Stimulated activated effector memory CD8-positive, alpha-beta T cell treated with anti-CD3 and anti-CD28 coated beads, Interleukin-12 subunit alpha, Interleukin-12 subunit beta, amount 100 ng/mL, for 72 hours (primary cell): ENCODE results near the gene ZBTB18.

Experiments
- ATAC-seq: fragments of 150-1000 bp; cut with Tn5 transposase; 2 replicates; pipeline ENCODE4 v1.10.0; 2021
- DNase-seq, 2 donors: peaks; one replicate each; pipeline ENCODE4 v3.0.0; 2021 to 2022; ENCODE audit warnings: low spot score in 2 of 2
- H3K27ac Mint-ChIP-seq: one replicate; pipeline ENCODE4 v1.8.0; 2022; ENCODE audit warnings: mild to moderate bottlenecking, mixed read lengths
- H3K36me3 Mint-ChIP-seq: one replicate; pipeline ENCODE4 v1.8.0; 2022; ENCODE audit warnings: mild to moderate bottlenecking, mixed read lengths
- H3K4me1 Mint-ChIP-seq: one replicate; pipeline ENCODE4 v1.8.0; 2022; ENCODE audit warnings: mixed read lengths
- H3K4me3 Mint-ChIP-seq: one replicate; pipeline ENCODE4 v1.8.0; 2022; ENCODE audit warnings: mild to moderate bottlenecking, mixed read lengths
- H3K9me3 Mint-ChIP-seq: one replicate; pipeline ENCODE4 v1.8.0; 2022; ENCODE audit warnings: mixed read lengths

ZBTB18 gene

GRCh38 chr1:244087611-244088010, 36.5 kb downstream of the ZBTB18 start:
- Mint-ChIP-seq H3K4me1 (no peaks in the 10 kb centered on the region), H3K36me3 (no peaks in the 10 kb centered on the region), H3K4me3 (no peak overlapping the region), H3K27ac (no peak overlapping the region), H3K9me3 (no peaks in the 10 kb centered on the region)
- DNase-seq (no peak), ATAC-seq (no peak)

- DNase-seq (no peak), ATAC-seq (no peak)
- H3K4me3 Mint-ChIP-seq = no peak overlapping the region
- no peaks in the 10 kb centered on the region for H3K4me1 Mint-ChIP-seq
- no peaks in the 10 kb centered on the region for H3K9me3 Mint-ChIP-seq
- no peaks in the 10 kb centered on the region for H3K36me3 Mint-ChIP-seq
- H3K27ac Mint-ChIP-seq = no peak overlapping the region
These were observed 37.1 kb downstream of the ZBTB18 start for GRCh38 chr1:244088161-244088560.

GRCh38 chr1:244089561-244089960, 38.5 kb downstream of the ZBTB18 start:
- no peaks in the 10 kb centered on the region for H3K9me3 Mint-ChIP-seq
- H3K4me1 Mint-ChIP-seq = no peaks in the 10 kb centered on the region
- H3K36me3 Mint-ChIP-seq = no peaks in the 10 kb centered on the region
- no peak for DNase-seq
- no peak overlapping the region for H3K4me3 Mint-ChIP-seq
- ATAC-seq = no peak
- no peak overlapping the region for H3K27ac Mint-ChIP-seq

GRCh38 chr1:244090645-244091044, 39.6 kb downstream of the ZBTB18 start:
- no peak overlapping the region for H3K4me3 Mint-ChIP-seq
- DNase-seq = no peak
- no peaks in the 10 kb centered on the region for H3K4me1 Mint-ChIP-seq
- H3K27ac Mint-ChIP-seq = no peak overlapping the region
- no peaks in the 10 kb centered on the region for H3K9me3 Mint-ChIP-seq
- H3K36me3 Mint-ChIP-seq = no peaks in the 10 kb centered on the region
- ATAC-seq = no peak

GRCh38 chr1:244092293-244092963, 41.3 kb downstream of the ZBTB18 start:
- DNase-seq (no peak), ATAC-seq (no peak)
- Mint-ChIP-seq H3K27ac (no peak overlapping the region), H3K9me3 (no peaks in the 10 kb centered on the region), H3K4me3 (no peak overlapping the region), H3K4me1 (no peaks in the 10 kb centered on the region), H3K36me3 (no peaks in the 10 kb centered on the region)

GRCh38 chr1:244092964-244093638, 42.0 kb downstream of the ZBTB18 start:
- Mint-ChIP-seq H3K4me1 (no peaks in the 10 kb centered on the region), H3K27ac (no peak overlapping the region), H3K4me3 (no peak overlapping the region), H3K36me3 (no peaks in the 10 kb centered on the region), H3K9me3 (no peaks in the 10 kb centered on the region)
- DNase-seq = no peak
- ATAC-seq = no peak

GRCh38 chr1:244094880-244095528, 43.9 kb downstream of the ZBTB18 start:
- DNase-seq (no peak), ATAC-seq (no peak)
- Mint-ChIP-seq H3K36me3 (no peaks in the 10 kb centered on the region), H3K9me3 (no peaks in the 10 kb centered on the region), H3K27ac (no peak overlapping the region), H3K4me1 (no peaks in the 10 kb centered on the region), H3K4me3 (no peak overlapping the region)

- Mint-ChIP-seq H3K4me3 (no peak overlapping the region), H3K9me3 (no peaks in the 10 kb centered on the region), H3K36me3 (no peaks in the 10 kb centered on the region), H3K27ac (no peak overlapping the region), H3K4me1 (peaks cover 2% of the 10 kb centered on the region)
- ATAC-seq (no peak), DNase-seq (no peak)
These were observed 44.4 kb downstream of the ZBTB18 start for GRCh38 chr1:244095529-244095911.

GRCh38 chr1:244096066-244096610, 45.1 kb downstream of the ZBTB18 start:
- no peak overlapping the region for H3K27ac Mint-ChIP-seq
- no peaks in the 10 kb centered on the region for H3K36me3 Mint-ChIP-seq
- DNase-seq = no peak
- H3K4me1 Mint-ChIP-seq = peaks cover 8% of the 10 kb centered on the region
- ATAC-seq = no peak
- H3K9me3 Mint-ChIP-seq = no peaks in the 10 kb centered on the region
- H3K4me3 Mint-ChIP-seq = no peak overlapping the region

- no peaks in the 10 kb centered on the region for H3K9me3 Mint-ChIP-seq
- ATAC-seq (no peak), DNase-seq (no peak)
- peaks cover 8% of the 10 kb centered on the region for H3K4me1 Mint-ChIP-seq
- H3K4me3 Mint-ChIP-seq = no peak overlapping the region
- H3K27ac Mint-ChIP-seq = no peak overlapping the region
- H3K36me3 Mint-ChIP-seq = no peaks in the 10 kb centered on the region
These were observed 45.6 kb downstream of the ZBTB18 start for GRCh38 chr1:244096691-244097090.

GRCh38 chr1:244097523-244098405, 46.7 kb downstream of the ZBTB18 start:
- Mint-ChIP-seq H3K4me1 (peaks cover 8% of the 10 kb centered on the region), H3K36me3 (no peaks in the 10 kb centered on the region), H3K27ac (no peak overlapping the region), H3K4me3 (no peak overlapping the region), H3K9me3 (no peaks in the 10 kb centered on the region)
- DNase-seq (no peak), ATAC-seq (no peak)

GRCh38 chr1:244099258-244099930, 48.3 kb downstream of the ZBTB18 start:
- Mint-ChIP-seq H3K27ac (no peak overlapping the region), H3K4me1 (peaks cover 8% of the 10 kb centered on the region), H3K36me3 (no peaks in the 10 kb centered on the region), H3K4me3 (no peak overlapping the region), H3K9me3 (no peaks in the 10 kb centered on the region)
- ATAC-seq (no peak), DNase-seq (no peak)

- no peak for DNase-seq
- H3K9me3 Mint-ChIP-seq = no peaks in the 10 kb centered on the region
- H3K36me3 Mint-ChIP-seq = no peaks in the 10 kb centered on the region
- H3K27ac Mint-ChIP-seq = no peak overlapping the region
- H3K4me3 Mint-ChIP-seq = no peak overlapping the region
- no peak for ATAC-seq
- H3K4me1 Mint-ChIP-seq = peaks cover 8% of the 10 kb centered on the region
These were observed 49.2 kb downstream of the ZBTB18 start for GRCh38 chr1:244100276-244100675.

GRCh38 chr1:244100704-244101453, 49.8 kb downstream of the ZBTB18 start:
- ATAC-seq (no peak), DNase-seq (no peak)
- no peaks in the 10 kb centered on the region for H3K9me3 Mint-ChIP-seq
- H3K36me3 Mint-ChIP-seq = no peaks in the 10 kb centered on the region
- no peak overlapping the region for H3K4me3 Mint-ChIP-seq
- H3K27ac Mint-ChIP-seq = no peak overlapping the region
- H3K4me1 Mint-ChIP-seq = peaks cover 8% of the 10 kb centered on the region
